Measurements from ENCODE around the gene MYOM3. TPM values are rescaled to one million over a fixed set of nuclear protein-coding genes. Genes with fewer than 3 reads are reported as not detected.

MYOM3 gene
- total and polyA plus RNA-seq, 2 of the 13 experiments (the other 11 are each of a cell fraction or from before 2014, with no cell fraction given): 5.8 to 15.3 TPM

DNA sequence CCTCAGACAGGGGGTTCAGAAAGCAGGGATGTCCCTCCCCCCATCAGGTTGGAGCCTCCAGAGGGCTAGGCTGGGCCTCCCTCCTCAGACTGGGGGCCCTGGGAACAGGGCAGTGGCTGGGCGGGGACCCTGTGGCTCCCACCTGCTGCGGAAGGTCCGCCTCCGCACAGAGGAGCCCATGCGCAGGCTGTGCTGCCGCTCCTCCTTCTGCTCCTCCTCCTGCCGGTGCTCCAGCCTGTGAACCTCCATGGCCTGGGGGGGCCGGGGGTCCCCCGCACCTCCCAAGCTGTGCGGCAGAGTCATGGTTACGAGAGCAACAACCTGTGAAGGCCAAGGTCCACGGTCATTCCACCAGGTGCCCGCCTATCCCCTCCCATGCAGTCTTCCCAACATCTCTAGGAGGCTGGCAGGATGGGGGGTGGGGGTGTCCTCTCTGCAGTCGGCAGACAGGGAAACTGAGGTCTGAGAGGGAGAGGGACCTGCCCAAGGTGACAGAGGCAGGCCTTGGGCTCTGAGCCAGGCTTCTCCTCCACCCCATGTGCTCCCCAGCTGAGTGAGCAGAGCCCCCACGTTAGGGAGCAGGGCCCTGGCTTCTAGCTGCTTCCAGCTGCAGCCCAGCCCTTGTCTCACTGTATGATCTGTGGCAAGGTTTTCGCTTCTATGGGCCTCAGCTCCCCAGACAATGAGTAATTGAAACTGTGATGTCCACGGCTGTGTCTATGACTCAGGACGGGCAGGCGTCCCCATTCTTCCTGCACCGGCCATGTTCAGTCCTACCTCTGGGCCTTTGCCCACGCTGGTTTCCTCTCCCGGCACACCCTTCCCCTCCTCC is 3.4 kb downstream of the MYOM3 start (continued):
- TF ChIP-seq ZNF24 (IDR thresholded peaks at IDR 0.05): no peak
- no peak for TF ChIP-seq CAMTA2 (CRISPR knock-in tag; IDR thresholded peaks at IDR 0.05; ENCODE audit: borderline replicate concordance)
- TF ChIP-seq ZNF761 (CRISPR knock-in tag; conservative IDR thresholded peaks at IDR 0.05): peak; percentile 63; the same call in 1 of the 2 replicates
- TF ChIP-seq, protein P1, sequence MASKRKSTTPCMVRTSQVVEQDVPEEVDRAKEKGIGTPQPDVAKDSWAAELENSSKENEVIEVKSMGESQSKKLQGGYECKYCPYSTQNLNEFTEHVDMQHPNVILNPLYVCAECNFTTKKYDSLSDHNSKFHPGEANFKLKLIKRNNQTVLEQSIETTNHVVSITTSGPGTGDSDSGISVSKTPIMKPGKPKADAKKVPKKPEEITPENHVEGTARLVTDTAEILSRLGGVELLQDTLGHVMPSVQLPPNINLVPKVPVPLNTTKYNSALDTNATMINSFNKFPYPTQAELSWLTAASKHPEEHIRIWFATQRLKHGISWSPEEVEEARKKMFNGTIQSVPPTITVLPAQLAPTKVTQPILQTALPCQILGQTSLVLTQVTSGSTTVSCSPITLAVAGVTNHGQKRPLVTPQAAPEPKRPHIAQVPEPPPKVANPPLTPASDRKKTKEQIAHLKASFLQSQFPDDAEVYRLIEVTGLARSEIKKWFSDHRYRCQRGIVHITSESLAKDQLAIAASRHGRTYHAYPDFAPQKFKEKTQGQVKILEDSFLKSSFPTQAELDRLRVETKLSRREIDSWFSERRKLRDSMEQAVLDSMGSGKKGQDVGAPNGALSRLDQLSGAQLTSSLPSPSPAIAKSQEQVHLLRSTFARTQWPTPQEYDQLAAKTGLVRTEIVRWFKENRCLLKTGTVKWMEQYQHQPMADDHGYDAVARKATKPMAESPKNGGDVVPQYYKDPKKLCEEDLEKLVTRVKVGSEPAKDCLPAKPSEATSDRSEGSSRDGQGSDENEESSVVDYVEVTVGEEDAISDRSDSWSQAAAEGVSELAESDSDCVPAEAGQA (IDR thresholded peaks at IDR 0.05; ENCODE audit: low read depth): no peak
- TF ChIP-seq, protein P1 (CRISPR knock-in tag; IDR thresholded peaks at IDR 0.05; ENCODE audit: borderline replicate concordance): no peak
- 0 out of 2 replicates have a peak, but pooled peaks have one; percentile 6 for TF ChIP-seq ZNF768 (CRISPR knock-in tag; IDR thresholded peaks at IDR 0.05)
- TF ChIP-seq ZFP41 (CRISPR knock-in tag; IDR thresholded peaks at IDR 0.05; ENCODE audit: borderline replicate concordance): no peak
- TF ChIP-seq ZNF20 (CRISPR knock-in tag; IDR thresholded peaks at IDR 0.05): no peak
- TF ChIP-seq, protein P2, sequence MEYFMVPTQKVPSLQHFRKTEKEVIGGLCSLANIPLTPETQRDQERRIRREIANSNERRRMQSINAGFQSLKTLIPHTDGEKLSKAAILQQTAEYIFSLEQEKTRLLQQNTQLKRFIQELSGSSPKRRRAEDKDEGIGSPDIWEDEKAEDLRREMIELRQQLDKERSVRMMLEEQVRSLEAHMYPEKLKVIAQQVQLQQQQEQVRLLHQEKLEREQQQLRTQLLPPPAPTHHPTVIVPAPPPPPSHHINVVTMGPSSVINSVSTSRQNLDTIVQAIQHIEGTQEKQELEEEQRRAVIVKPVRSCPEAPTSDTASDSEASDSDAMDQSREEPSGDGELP (IDR thresholded peaks at IDR 0.05; ENCODE audit: borderline replicate concordance, low read depth): 0 out of 2 replicates have a peak, but pooled peaks have one; percentile 38
- TF ChIP-seq ETV5 (CRISPR knock-in tag; IDR thresholded peaks at IDR 0.05; ENCODE audit: borderline replicate concordance): peak; percentile 51; the same call in 1 of the 2 replicates
- TF ChIP-seq ZBTB7A (CRISPR knock-in tag; IDR thresholded peaks at IDR 0.05): peak; percentile 50; the same call in 1 of the 2 replicates
- no peak for TF ChIP-seq MEIS2 (CRISPR knock-in tag; IDR thresholded peaks at IDR 0.05)
- no peak for TF ChIP-seq KLF9 (CRISPR knock-in tag; IDR thresholded peaks at IDR 0.05; ENCODE audit: low read depth)
- no peak for TF ChIP-seq ZNF775 (CRISPR knock-in tag; IDR thresholded peaks at IDR 0.05; ENCODE audit: borderline replicate concordance)
- TF ChIP-seq TCF12 (IDR thresholded peaks at IDR 0.05): no peak
- no peak for TF ChIP-seq TCF12 (CRISPR knock-in tag; IDR thresholded peaks at IDR 0.05)
- peak; percentile 42; the same call in 1 of the 2 replicates for TF ChIP-seq HDAC1 (CRISPR knock-in tag; IDR thresholded peaks at IDR 0.05)
- TF ChIP-seq, protein P3, sequence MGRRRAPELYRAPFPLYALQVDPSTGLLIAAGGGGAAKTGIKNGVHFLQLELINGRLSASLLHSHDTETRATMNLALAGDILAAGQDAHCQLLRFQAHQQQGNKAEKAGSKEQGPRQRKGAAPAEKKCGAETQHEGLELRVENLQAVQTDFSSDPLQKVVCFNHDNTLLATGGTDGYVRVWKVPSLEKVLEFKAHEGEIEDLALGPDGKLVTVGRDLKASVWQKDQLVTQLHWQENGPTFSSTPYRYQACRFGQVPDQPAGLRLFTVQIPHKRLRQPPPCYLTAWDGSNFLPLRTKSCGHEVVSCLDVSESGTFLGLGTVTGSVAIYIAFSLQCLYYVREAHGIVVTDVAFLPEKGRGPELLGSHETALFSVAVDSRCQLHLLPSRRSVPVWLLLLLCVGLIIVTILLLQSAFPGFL (CRISPR knock-in tag; IDR thresholded peaks at IDR 0.05): no peak
- TF ChIP-seq NONO (IDR thresholded peaks at IDR 0.05): no peak
- TF ChIP-seq NONO (CRISPR knock-in tag; conservative IDR thresholded peaks at IDR 0.05): peak; percentile 59; the same call in 1 of the 2 replicates
- no peak for TF ChIP-seq FOXA1 (IDR thresholded peaks at IDR 0.05)
- TF ChIP-seq FOXA1 (CRISPR knock-in tag; IDR thresholded peaks at IDR 0.05): no peak

All from HepG2 (cell line).